Measurements from ENCODE around the gene TNFRSF4. TPM values are rescaled to one million over a fixed set of nuclear protein-coding genes. Genes with fewer than 3 reads are reported as not detected.

TNFRSF4 gene
- total and polyA plus RNA-seq, 10 of the 15 experiments (the other 5 are each of a cell fraction or from before 2014, with no cell fraction given), result 0.05 to 7.3 (median 2.5) TPM; not detected in 1

DNA sequence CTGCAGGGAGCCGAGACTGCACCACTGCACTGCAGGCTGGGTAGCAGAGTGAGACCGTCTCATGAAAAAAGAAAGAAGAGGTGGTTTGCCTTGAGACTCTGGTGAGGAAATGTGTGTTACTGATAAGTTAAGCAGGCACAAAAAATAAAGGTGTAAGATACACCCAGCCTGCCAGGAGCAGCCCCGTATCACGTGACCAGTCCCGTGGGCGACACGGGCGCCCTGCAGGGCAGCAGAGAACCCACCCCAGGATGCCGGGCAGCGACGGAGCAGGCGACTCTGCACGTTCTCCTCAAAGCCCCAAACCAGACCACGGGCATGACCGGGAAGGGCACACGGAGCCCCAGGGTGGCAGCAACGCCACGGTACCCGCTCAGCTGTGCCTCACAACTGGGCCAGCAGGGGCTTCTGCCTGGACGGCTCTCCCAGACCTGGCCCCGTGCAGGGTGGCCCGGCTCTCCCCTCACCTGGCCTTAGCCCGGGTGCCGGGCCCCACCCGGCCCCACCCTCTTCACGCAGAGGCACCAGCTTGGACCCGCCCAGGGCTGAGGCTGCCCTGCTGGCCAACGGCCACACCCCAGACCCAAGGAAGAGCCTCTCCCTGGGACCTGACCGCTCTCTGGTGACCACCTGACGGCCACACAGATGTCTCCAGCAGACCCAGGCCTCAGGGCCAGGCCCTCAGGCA lies 8.1 kb upstream of the TNFRSF4 start:
- Histone ChIP-seq H3K9me3 (replicated peaks; ENCODE audit: control insufficient read depth, insufficient read depth, low read length) (no peaks in the 10 kb centered on the region; the same call in 2 of the 3 replicates), H3K4me3 (no peak overlapping the region), H3K4me1 (ENCODE audit: control insufficient read depth, insufficient read depth, low read length) (no peaks in the 10 kb centered on the region), H2AFZ (ENCODE audit: control insufficient read depth, low read depth, low read length) (no peak overlapping the region), H3K36me3 (ENCODE audit: control insufficient read depth in 2 of 2, insufficient read depth in 2 of 2, low read length in 1 of 2) (peaks cover 6 to 49% of the 10 kb centered on the region in 2 experiments; a peak in 3 of 4 replicates), H3K27me3 (replicated peaks in 1 of 2; ENCODE audit: control insufficient read depth in 2 of 2, insufficient read depth in 2 of 2, low read length in 1 of 2) (no peaks in the 10 kb centered on the region), H3K27ac (ENCODE audit: control insufficient read depth, insufficient read depth) (no peak overlapping the region), H3K4me2 (ENCODE audit: control insufficient read depth, insufficient read depth) (no peak overlapping the region), H3K79me2 (ENCODE audit: control insufficient read depth, insufficient read depth, low read length) (no peaks in the 10 kb centered on the region; the same call in none of the 2 replicates), H4K20me1 (ENCODE audit: control insufficient read depth, insufficient read depth) (no peaks in the 10 kb centered on the region), H3K9ac (ENCODE audit: control insufficient read depth, insufficient read depth, low read length) (no peak overlapping the region)
- DNase-seq (ENCODE audit: low read depth, low spot score), result no peak
- ChIA-PET RAD21 (ENCODE audit: unreplicated experiment) (no interaction called here), POLR2A (interaction anchor here (0.5 to 0.6 kb wide), 2 partner anchors 40 to 173 kb away, joined by 4 to 9 read pairs; no protein-coding TSS in a partner anchor), CTCF (no interaction called here), SMC1A (ENCODE audit: uncharacterized antibody, unreplicated experiment) (no interaction called here)
- BruUV-seq (replicated peaks), result no TSS peak
- intact Hi-C loops (cut with micrococcal nuclease; ENCODE audit: unreplicated experiment) (no loop called here), in situ Hi-C loops (cut with MboI) (no loop called here)
- ATAC-seq, result no peak
- no peak for FAIRE-seq
- TF ChIP-seq BRCA1 (IDR thresholded peaks at IDR 0.05; ENCODE audit: low read depth, low read length) (no peak), GABPA (IDR thresholded peaks at IDR 0.05; ENCODE audit: low read depth) (no peak), ASH2L (IDR thresholded peaks at IDR 0.05; ENCODE audit: borderline replicate concordance, low read depth) (no peak), CHD4 (IDR thresholded peaks at IDR 0.05) (no peak), NFYA (IDR thresholded peaks at IDR 0.05; ENCODE audit: borderline replicate concordance, low read depth, low read length) (no peak), RB1 (IDR thresholded peaks at IDR 0.05; ENCODE audit: borderline replicate concordance) (no peak), ETV6 (conservative IDR thresholded peaks at IDR 0.05 in 1 of 2, IDR thresholded peaks at IDR 0.05 in 1 of 2; ENCODE audit: borderline replicate concordance in 1 of 2, low read depth in 1 of 2) (no peak)
- TF ChIP-seq, protein P1, sequence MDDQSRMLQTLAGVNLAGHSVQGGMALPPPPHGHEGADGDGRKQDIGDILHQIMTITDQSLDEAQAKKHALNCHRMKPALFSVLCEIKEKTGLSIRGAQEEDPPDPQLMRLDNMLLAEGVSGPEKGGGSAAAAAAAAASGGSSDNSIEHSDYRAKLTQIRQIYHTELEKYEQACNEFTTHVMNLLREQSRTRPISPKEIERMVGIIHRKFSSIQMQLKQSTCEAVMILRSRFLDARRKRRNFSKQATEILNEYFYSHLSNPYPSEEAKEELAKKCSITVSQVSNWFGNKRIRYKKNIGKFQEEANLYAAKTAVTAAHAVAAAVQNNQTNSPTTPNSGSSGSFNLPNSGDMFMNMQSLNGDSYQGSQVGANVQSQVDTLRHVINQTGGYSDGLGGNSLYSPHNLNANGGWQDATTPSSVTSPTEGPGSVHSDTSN (IDR thresholded peaks at IDR 0.05; ENCODE audit: insufficient replicate concordance, low read depth, low read length), result no peak
- TF ChIP-seq, protein P2, sequence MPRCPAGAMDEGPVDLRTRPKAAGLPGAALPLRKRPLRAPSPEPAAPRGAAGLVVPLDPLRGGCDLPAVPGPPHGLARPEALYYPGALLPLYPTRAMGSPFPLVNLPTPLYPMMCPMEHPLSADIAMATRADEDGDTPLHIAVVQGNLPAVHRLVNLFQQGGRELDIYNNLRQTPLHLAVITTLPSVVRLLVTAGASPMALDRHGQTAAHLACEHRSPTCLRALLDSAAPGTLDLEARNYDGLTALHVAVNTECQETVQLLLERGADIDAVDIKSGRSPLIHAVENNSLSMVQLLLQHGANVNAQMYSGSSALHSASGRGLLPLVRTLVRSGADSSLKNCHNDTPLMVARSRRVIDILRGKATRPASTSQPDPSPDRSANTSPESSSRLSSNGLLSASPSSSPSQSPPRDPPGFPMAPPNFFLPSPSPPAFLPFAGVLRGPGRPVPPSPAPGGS (IDR thresholded peaks at IDR 0.05; ENCODE audit: borderline replicate concordance, insufficient read depth, low read depth, low read length, poor library complexity, severe bottlenecking), result no peak
- WGBS (ENCODE audit: insufficient coverage, insufficient replicate concordance, low lambda C conversion rate, missing lambda C conversion rate), result 93% methylated on average over 19 of the region's 30 CpGs
